A549 treated with DMSO at 1 μM for 4 hours (cell line): ENCODE results near the gene SPEM1. TPM values are rescaled to one million over a fixed set of nuclear protein-coding genes. Genes with fewer than 3 reads are reported as not detected.

Experiments used
- total RNA-seq: library from RNA; stranded (reverse); fragments of 200-300 nt; extraction: Qiagen RNA extraction; gene quantifications from 5 replicates; pipeline ENCODE4 v1.2.3, GENCODE V29; 2022; ENCODE audit warnings: low read depth

Gene SPEM1
- 0.08 TPM in 1 of 5 replicates, not detected in the others for total RNA-seq

DNA sequence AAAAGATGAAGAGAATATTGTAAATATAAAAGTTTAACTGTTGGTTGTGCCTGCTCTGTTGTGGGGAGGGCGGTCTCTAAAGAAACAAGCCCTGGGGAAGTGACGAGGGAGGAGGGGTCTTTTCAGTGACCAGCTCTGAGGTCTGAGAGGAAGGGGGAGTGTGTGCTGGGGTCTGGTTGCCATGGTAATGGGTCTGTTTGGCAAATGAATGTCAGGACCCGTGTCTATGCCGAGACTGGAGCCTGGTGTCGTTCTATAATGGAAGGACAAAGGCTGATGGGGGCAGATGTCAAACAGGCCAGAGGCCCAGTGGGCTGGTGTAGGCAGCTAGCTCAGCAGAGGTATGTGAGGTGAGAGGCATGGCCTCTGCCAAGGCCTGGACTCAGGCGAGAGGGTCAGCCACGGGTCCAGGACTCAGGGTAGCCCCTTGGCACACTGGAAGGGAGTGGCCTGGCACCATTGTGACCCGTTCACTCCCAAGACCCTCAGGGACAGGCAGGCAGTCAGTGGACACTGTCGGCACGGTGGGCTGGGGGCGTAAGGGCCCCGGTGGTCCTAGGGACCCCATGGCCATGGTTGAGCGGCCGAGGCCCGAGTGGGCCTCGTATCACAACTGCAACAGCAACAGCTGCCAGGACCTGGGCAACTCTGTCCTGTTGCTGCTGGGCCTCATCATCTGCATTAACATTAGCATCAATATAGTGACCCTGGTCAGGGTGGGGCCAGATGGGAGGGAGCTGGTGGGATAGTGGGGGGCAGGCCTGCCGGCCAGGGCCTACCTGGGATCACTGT is at the start of gene SPEM1:
SPEM1 (plus strand) TSS at position 506 of the 792 bp plus-strand sequence; CDS start at position 567, 61 bp downstream.

GRCh38 chr17:7380855-7381683 is 39.1 kb upstream of the SPEM1 start, which contains the start of gene TNK1:
TNK1 (plus strand) TSS chr17:7381089; CDS start chr17:7382927, 1,838 bp downstream.

GRCh38 chr17:7394452-7395191 is 25.5 kb upstream of the SPEM1 start, which contains the start of gene PLSCR3:
PLSCR3 (minus strand) TSS chr17:7394525; CDS start chr17:7394110, 415 bp downstream.

DNA sequence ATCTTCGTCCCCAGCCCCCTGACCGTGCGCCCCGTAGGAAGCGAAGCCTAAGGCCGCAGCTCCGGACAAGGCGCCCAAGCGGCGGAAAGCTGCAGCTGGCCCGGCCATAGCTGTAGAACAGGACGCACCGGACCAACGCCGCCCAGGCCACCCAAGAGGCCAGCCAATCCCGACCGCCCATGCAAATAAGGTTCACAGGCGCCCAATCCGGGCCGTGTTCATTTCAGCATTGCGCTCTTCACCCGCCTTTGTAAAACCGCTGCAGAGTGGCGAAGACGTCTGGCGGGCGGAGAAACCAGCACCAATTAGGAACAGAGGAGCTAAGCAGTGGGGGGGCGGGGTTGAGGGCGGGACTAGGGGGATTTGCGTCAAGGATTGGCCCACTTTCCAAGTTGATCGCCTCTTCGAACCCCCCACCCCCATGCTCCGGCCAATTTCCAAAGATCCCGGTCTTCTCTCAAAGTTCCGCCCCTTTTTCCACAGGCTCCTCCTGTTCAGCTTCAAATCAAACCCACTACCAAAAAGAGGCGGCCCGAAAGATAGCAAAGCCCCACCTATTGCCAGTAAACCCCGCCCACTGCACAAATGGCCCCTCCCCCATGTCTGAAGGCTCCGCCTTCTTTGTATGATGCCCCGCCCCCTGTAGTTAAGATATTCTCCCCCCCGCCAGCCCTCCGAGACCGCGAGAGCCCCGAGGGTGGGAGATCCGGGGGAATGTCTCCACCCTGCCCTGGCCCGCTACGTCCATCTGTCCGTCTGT is 16.0 kb upstream of the SPEM1 start, which contains the start of gene TMEM256:
TMEM256 (minus strand) TSS at position 121 of the 760 bp plus-strand sequence; CDS start at position 108, 13 bp downstream.

GRCh38 chr17:7407485-7408251 is 12.5 kb upstream of the SPEM1 start, which contains the start of gene NLGN2:
NLGN2 (plus strand) TSS chr17:7407845; CDS start chr17:7408256, 411 bp downstream.

DNA sequence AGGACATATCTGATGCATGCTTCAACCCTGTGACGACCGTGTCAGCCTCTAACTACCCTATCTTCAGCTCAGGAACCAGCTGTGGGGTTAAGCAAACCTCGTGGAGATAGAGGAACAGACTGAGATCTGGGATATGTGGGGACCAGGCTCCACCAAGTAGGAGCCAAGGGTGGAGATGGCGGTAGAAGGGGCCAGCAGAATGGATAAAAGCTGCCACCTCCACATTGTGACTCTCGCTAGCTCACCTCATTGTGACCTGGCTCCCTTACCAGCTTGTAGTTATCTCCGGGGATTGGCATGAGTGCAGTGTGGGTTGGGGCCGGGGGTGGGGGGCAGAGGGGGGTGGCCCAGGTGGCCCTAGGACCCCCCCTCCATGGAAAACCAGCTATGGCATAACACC is 5.2 kb downstream of the SPEM1 start, which contains the start of gene SPEM2:
SPEM2 (plus strand) TSS at position 301 of the 400 bp plus-strand sequence; CDS start at position 374, 73 bp downstream.

DNA sequence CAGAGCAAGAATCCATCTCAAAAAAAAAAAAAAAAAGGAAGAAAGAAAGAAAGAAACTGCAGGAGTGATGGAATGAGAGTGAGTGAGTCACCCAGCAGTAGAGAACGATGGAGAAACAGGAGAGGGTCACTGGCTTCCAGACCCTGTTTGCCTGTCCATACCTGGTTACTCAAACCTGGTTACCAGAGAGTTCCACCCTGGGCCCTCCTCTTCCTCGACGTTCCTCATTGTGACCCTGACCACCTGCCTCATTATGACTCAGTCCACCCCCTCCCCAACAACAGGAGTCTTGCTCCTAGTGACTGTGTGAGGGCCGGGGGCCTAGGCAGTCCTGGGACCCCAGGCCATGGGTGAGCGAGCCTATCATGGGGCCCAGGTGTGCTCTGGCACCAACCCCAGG is 8.4 kb downstream of the SPEM1 start, which contains the start of gene SPEM3:
SPEM3 (plus strand) TSS at position 301 of the 400 bp plus-strand sequence; CDS start at position 347, 46 bp downstream.

DNA sequence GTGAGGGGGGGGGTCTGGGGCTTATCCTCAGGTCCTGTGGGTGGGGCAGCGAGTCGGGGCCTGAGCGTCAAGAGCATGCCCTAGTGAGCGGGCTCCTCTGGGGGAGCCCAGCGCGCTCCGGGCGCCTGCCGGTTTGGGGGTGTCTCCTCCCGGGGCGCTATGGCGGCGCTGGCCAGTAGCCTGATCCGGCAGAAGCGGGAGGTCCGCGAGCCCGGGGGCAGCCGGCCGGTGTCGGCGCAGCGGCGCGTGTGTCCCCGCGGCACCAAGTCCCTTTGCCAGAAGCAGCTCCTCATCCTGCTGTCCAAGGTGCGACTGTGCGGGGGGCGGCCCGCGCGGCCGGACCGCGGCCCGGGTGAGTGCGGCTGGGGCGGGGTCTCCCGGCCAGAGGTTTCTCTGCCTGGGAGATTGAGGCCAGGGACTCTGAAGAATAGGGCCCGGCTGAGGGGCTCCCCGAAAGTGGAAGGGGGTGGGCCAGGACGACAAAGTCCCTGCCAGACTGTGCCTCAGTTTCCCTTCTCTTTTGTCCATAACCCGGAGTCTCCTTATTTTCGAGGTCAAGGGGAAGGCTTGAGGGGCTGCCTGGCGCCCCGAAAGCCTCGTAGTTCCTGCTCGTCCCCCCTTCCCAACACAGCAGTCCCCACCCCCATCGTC is 19.5 kb downstream of the SPEM1 start, which contains the start of gene FGF11:
FGF11 (plus strand) TSS at position 51 of the 651 bp plus-strand sequence; CDS start at position 160, 109 bp downstream.

DNA sequence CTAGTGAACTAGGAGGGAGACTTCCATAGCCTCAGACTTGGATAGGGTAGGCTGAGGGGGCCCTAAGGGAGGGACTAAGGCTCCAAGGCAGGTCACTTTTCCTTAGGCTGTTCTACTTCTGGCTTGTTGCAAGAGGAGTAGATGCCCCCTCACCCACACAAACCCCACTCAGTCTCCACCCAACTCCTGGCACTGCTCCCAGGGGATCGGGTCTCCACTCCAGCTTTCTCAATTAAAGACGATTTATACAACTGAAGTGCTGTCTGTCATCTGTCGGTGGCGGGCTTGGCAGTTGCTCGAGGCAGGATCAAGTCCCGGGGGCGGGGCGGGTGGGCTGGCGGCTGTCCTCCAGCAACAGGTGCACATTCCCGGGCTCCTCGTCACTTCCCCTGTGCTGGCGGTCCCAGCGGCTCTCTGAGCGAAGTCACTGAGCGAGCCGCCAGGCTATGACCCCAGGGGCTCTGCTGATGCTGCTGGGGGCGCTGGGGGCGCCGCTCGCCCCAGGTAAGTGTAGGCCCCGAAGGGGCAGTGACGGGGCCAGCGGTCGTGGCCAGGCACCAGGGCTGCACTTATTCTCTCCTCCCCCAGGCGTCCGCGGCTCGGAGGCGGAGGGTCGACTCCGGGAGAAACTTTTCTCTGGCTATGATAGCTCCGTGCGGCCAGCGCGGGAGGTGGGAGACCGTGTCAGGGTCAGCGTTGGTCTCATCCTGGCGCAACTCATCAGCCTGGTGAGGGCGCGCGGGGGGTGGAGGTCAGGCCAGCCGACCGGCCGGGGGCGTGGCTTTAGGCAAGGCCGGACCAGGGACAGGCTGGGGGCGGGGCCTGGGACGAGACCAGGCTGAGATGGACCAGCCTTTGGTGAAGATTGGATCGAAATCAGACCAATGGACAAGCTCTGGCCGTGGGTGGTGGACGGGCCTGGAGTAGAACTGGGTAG is 24.8 kb downstream of the SPEM1 start, which contains the start of gene CHRNB1:
CHRNB1 (plus strand) TSS at position 380 of the 937 bp plus-strand sequence; CDS start at position 447, 67 bp downstream.

Other genes with a start within 250 kb of the SPEM1 start
- 1.1 to 1.7 TPM (median 1.2 TPM) in 5 replicates for gene ASGR1, start 241.0 kb upstream of the SPEM1 start, total RNA-seq
- gene DLG4, start 200.5 kb upstream of the SPEM1 start, total RNA-seq, result 7.3 to 9.7 TPM (median 8.5 TPM) in 5 replicates
- 339 to 466 TPM (median 425 TPM) in 5 replicates for gene ACADVL, start 200.4 kb upstream of the SPEM1 start, total RNA-seq
- gene DVL2, start 185.8 kb upstream of the SPEM1 start, total RNA-seq, result 31.4 to 43.0 TPM (median 35.3 TPM) in 5 replicates
- gene PHF23, start 180.9 kb upstream of the SPEM1 start, total RNA-seq, result 90.3 to 102 TPM (median 93.3 TPM) in 5 replicates
- gene GABARAP, start 177.9 kb upstream of the SPEM1 start, total RNA-seq, result 605 to 729 TPM (median 704 TPM) in 5 replicates
- 208 to 246 TPM (median 226 TPM) in 5 replicates for gene CTDNEP1, start 168.6 kb upstream of the SPEM1 start, total RNA-seq
- gene ELP5, start 168.1 kb upstream of the SPEM1 start, total RNA-seq, result 116 to 129 TPM (median 124 TPM) in 5 replicates
- 0.63 to 0.91 TPM (median 0.76 TPM) in 5 replicates for gene CLDN7, start 157.8 kb upstream of the SPEM1 start, total RNA-seq
- gene SLC2A4, start 138.6 kb upstream of the SPEM1 start, total RNA-seq, result 0.13 to 0.27 TPM (median 0.16 TPM) in 5 replicates
- gene YBX2, start 125.7 kb upstream of the SPEM1 start, total RNA-seq, result 0.40 to 0.60 TPM (median 0.53 TPM) in 5 replicates
- 1,614 to 1,831 TPM (median 1,704 TPM) in 5 replicates for gene EIF5A, start 112.7 kb upstream of the SPEM1 start, total RNA-seq
- 75.1 to 106 TPM (median 95.2 TPM) in 5 replicates for gene GPS2, start 105.0 kb upstream of the SPEM1 start, total RNA-seq
- 27.1 to 33.9 TPM (median 31.9 TPM) in 5 replicates for gene NEURL4, start 91.0 kb upstream of the SPEM1 start, total RNA-seq
- 3.9 to 7.6 TPM (median 4.2 TPM) in 5 replicates for gene ACAP1, start 83.8 kb upstream of the SPEM1 start, total RNA-seq
- 12.5 to 15.9 TPM (median 13.7 TPM) in 5 replicates for gene KCTD11, start 68.2 kb upstream of the SPEM1 start, total RNA-seq
- not detected in 5 replicates for gene TMEM95, start 65.2 kb upstream of the SPEM1 start, total RNA-seq
- 1.3 to 1.8 TPM (median 1.6 TPM) in 5 replicates for gene TNK1, start 39.2 kb upstream of the SPEM1 start, total RNA-seq
- 34.1 to 39.8 TPM (median 34.4 TPM) in 5 replicates for gene PLSCR3, start 25.8 kb upstream of the SPEM1 start, total RNA-seq
- gene TMEM256, start 16.2 kb upstream of the SPEM1 start, total RNA-seq, result 181 to 226 TPM (median 200 TPM) in 5 replicates
- gene NLGN2, start 12.5 kb upstream of the SPEM1 start, total RNA-seq, result 15.4 to 21.5 TPM (median 18.0 TPM) in 5 replicates
- gene SPEM2, start 5.3 kb downstream of the SPEM1 start, total RNA-seq, result 0.07 TPM in 1 of 5 replicates, not detected in the others
- gene SPEM3, start 8.5 kb downstream of the SPEM1 start, total RNA-seq, result 0.03 TPM in 2 of 5 replicates, not detected in the others
- 10.3 to 13.9 TPM (median 12.1 TPM) in 5 replicates for gene TMEM102, start 15.1 kb downstream of the SPEM1 start, total RNA-seq
- 0.86 to 1.3 TPM (median 1.1 TPM) in 5 replicates for gene FGF11, start 19.2 kb downstream of the SPEM1 start, total RNA-seq
- 5.4 to 7.8 TPM (median 7.1 TPM) in 5 replicates for gene CHRNB1, start 24.7 kb downstream of the SPEM1 start, total RNA-seq
- gene ZBTB4, start 59.3 kb downstream of the SPEM1 start, total RNA-seq, result 21.4 to 26.2 TPM (median 24.4 TPM) in 5 replicates
- not detected in 5 replicates for gene SLC35G6, start 61.1 kb downstream of the SPEM1 start, total RNA-seq
- gene POLR2A, start 64.0 kb downstream of the SPEM1 start, total RNA-seq, result 69.1 to 95.1 TPM (median 80.5 TPM) in 5 replicates
- gene TNFSF12, start 128.7 kb downstream of the SPEM1 start, total RNA-seq, result 8.4 to 13.8 TPM (median 11.7 TPM) in 5 replicates
- gene TNFSF13, start 138.4 kb downstream of the SPEM1 start, total RNA-seq, result 0.53 to 0.94 TPM (median 0.70 TPM) in 5 replicates
- 90.8 to 107 TPM (median 105 TPM) in 5 replicates for gene SENP3, start 141.6 kb downstream of the SPEM1 start, total RNA-seq
- gene CD68, start 159.3 kb downstream of the SPEM1 start, total RNA-seq, result 31.9 to 41.8 TPM (median 37.0 TPM) in 5 replicates
- gene MPDU1, start 163.5 kb downstream of the SPEM1 start, total RNA-seq, result 117 to 176 TPM (median 130 TPM) in 5 replicates
- 0.36 to 0.44 TPM (median 0.37 TPM) in 5 replicates for gene SOX15, start 169.8 kb downstream of the SPEM1 start, total RNA-seq
- gene FXR2, start 194.6 kb downstream of the SPEM1 start, total RNA-seq, result 59.9 to 63.2 TPM (median 61.1 TPM) in 5 replicates
- gene SAT2, start 207.5 kb downstream of the SPEM1 start, total RNA-seq, result 75.9 to 92.6 TPM (median 88.1 TPM) in 5 replicates
- gene SHBG, start 209.8 kb downstream of the SPEM1 start, total RNA-seq, result 0.38 to 0.70 TPM (median 0.50 TPM) in 5 replicates
- 0.13 to 0.27 TPM (median 0.24 TPM) in 5 replicates for gene ATP1B2, start 230.6 kb downstream of the SPEM1 start, total RNA-seq